ENCODE results near the gene PIK3R3. TPM values are rescaled to one million over a fixed set of nuclear protein-coding genes. Genes with fewer than 3 reads are reported as not detected.

The PIK3R3 gene
- total RNA-seq, 1 experiment from 2014 or later = 3.6 TPM

DNA sequence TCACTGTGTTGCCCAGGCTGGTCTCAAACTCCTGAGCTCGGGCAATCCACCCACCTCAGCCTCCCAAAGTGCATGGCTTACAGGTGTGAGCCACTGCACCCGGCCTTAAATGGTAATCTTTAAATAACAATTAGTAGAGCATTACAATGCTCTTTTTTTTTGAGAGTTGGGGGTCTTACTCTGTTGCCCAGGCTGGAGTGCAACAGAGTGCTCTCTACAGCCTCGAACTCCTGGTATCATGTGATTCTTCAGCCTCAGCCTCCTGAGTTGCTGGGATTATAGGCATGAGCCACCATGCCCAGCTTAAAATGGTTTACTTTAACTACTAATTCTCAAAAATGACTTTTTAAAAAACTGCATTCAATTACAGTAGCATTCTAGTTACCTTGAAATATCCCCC, 52.2 kb downstream of the PIK3R3 start:
- Mint-ChIP-seq H3K9me3 (ENCODE audit: unreplicated experiment) (no peaks in the 10 kb centered on the region), H3K36me3 (ENCODE audit: insufficient read depth, unreplicated experiment) (no peaks in the 10 kb centered on the region), H3K27me3 (ENCODE audit: insufficient read depth, unreplicated experiment) (no peaks in the 10 kb centered on the region), H3K4me1 (ENCODE audit: low read depth, unreplicated experiment) (no peaks in the 10 kb centered on the region), H3K4me3 (ENCODE audit: unreplicated experiment) (no peak overlapping the region), H3K27ac (ENCODE audit: unreplicated experiment) (no peak overlapping the region)
- BruUV-seq (replicated peaks) = no TSS peak
- DNase-seq = no peak
- ChIA-PET CTCF (no interaction called here), POLR2A (no interaction called here)
- TF ChIP-seq, protein P1, sequence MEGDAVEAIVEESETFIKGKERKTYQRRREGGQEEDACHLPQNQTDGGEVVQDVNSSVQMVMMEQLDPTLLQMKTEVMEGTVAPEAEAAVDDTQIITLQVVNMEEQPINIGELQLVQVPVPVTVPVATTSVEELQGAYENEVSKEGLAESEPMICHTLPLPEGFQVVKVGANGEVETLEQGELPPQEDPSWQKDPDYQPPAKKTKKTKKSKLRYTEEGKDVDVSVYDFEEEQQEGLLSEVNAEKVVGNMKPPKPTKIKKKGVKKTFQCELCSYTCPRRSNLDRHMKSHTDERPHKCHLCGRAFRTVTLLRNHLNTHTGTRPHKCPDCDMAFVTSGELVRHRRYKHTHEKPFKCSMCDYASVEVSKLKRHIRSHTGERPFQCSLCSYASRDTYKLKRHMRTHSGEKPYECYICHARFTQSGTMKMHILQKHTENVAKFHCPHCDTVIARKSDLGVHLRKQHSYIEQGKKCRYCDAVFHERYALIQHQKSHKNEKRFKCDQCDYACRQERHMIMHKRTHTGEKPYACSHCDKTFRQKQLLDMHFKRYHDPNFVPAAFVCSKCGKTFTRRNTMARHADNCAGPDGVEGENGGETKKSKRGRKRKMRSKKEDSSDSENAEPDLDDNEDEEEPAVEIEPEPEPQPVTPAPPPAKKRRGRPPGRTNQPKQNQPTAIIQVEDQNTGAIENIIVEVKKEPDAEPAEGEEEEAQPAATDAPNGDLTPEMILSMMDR (IDR thresholded peaks at IDR 0.05; ENCODE audit: insufficient read depth in 1 of 2, low read depth in 1 of 2, low read length in 1 of 2, severe bottlenecking in 1 of 2, unreplicated experiment in 1 of 2) = no peak
- Histone ChIP-seq H3K27me3 (replicated peaks; ENCODE audit: control insufficient read depth, insufficient read depth, low read length) (no peaks in the 10 kb centered on the region), H3K9me3 (no peaks in the 10 kb centered on the region), H3K4me3 (ENCODE audit: low read depth, low read length) (no peak overlapping the region), H3K36me3 (ENCODE audit: control insufficient read depth, insufficient read depth, low read length) (no peaks in the 10 kb centered on the region), H3K4me1 (no peaks in the 10 kb centered on the region)
- intact Hi-C loops (cut with micrococcal nuclease; ENCODE audit: unreplicated experiment) = no loop called here

DNA sequence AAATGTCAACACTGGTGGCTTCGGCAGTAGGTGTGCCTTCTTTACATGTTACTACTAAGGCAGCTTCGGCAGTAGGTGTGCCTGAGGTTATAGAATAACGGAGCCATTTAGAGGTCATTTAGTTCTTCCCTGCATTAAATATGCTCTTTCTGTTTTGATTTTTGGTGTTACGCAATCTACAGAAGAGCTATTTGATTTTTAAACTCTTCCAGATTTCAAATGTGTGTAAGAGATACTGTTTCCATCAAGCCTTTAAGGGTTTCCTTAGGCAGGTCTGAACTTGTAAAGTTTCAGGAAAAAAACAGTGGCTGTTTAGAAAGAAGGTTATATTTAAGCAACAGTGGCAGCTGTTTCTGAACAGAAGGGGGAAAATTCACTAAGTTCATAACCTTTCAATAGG, 54.8 kb downstream of the PIK3R3 start:
- intact Hi-C loops (cut with micrococcal nuclease; ENCODE audit: unreplicated experiment) = no loop called here
- TF ChIP-seq, protein P1 (IDR thresholded peaks at IDR 0.05; ENCODE audit: insufficient read depth in 1 of 2, low read depth in 1 of 2, low read length in 1 of 2, severe bottlenecking in 1 of 2, unreplicated experiment in 1 of 2) = no peak
- Mint-ChIP-seq H3K27ac (ENCODE audit: unreplicated experiment) (no peak overlapping the region), H3K4me3 (ENCODE audit: unreplicated experiment) (no peak overlapping the region), H3K36me3 (ENCODE audit: insufficient read depth, unreplicated experiment) (no peaks in the 10 kb centered on the region), H3K27me3 (ENCODE audit: insufficient read depth, unreplicated experiment) (no peaks in the 10 kb centered on the region), H3K4me1 (ENCODE audit: low read depth, unreplicated experiment) (no peaks in the 10 kb centered on the region), H3K9me3 (ENCODE audit: unreplicated experiment) (no peaks in the 10 kb centered on the region)
- ChIA-PET POLR2A (no interaction called here), CTCF (no interaction called here)
- BruUV-seq (replicated peaks) = no TSS peak
- H3K27me3 ChIP-seq (replicated peaks; ENCODE audit: control insufficient read depth, insufficient read depth, low read length) = no peaks in the 10 kb centered on the region
- no peak for DNase-seq
- no peak overlapping the region for H3K4me3 ChIP-seq (ENCODE audit: low read depth, low read length)
- no peaks in the 10 kb centered on the region for H3K4me1 ChIP-seq
- no peaks in the 10 kb centered on the region for H3K9me3 ChIP-seq
- H3K36me3 ChIP-seq (ENCODE audit: control insufficient read depth, insufficient read depth, low read length) = no peaks in the 10 kb centered on the region

DNA sequence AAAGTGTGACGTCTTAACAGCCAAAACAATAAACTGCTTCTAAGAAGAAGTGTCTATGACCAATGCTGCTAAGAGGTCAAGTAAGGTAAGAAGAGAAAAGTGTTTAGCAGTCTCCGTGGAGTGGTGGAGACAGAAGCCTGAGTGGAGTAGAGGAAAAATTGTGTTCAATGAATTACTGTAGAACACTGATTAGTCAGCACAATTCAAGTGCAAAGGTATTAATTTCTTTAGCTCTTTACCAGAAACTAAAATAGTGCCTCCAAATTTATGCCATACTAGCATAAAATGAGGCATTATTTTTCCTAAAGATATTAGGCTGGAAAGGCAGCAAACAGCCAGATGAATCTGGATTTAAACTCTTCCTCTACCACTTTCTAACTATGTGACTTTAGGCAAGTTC, 56.1 kb downstream of the PIK3R3 start:
- ChIA-PET POLR2A (no interaction called here), CTCF (no interaction called here)
- Mint-ChIP-seq H3K36me3 (ENCODE audit: insufficient read depth, unreplicated experiment) (no peaks in the 10 kb centered on the region), H3K4me3 (ENCODE audit: unreplicated experiment) (no peak overlapping the region), H3K27ac (ENCODE audit: unreplicated experiment) (no peak overlapping the region), H3K4me1 (ENCODE audit: low read depth, unreplicated experiment) (no peaks in the 10 kb centered on the region), H3K27me3 (ENCODE audit: insufficient read depth, unreplicated experiment) (no peaks in the 10 kb centered on the region), H3K9me3 (ENCODE audit: unreplicated experiment) (no peaks in the 10 kb centered on the region)
- intact Hi-C loops (cut with micrococcal nuclease; ENCODE audit: unreplicated experiment) = no loop called here
- Histone ChIP-seq H3K9me3 (no peaks in the 10 kb centered on the region), H3K36me3 (ENCODE audit: control insufficient read depth, insufficient read depth, low read length) (no peaks in the 10 kb centered on the region), H3K27me3 (replicated peaks; ENCODE audit: control insufficient read depth, insufficient read depth, low read length) (no peaks in the 10 kb centered on the region), H3K4me1 (no peaks in the 10 kb centered on the region), H3K4me3 (ENCODE audit: low read depth, low read length) (no peak overlapping the region)
- TF ChIP-seq, protein P1 (IDR thresholded peaks at IDR 0.05; ENCODE audit: insufficient read depth in 1 of 2, low read depth in 1 of 2, low read length in 1 of 2, severe bottlenecking in 1 of 2, unreplicated experiment in 1 of 2) = no peak
- no TSS peak for BruUV-seq (replicated peaks)
- no peak for DNase-seq
